CD4-positive, alpha-beta T cell treated with Interleukin-10 for 1 hour (primary cell): ENCODE measurements around the gene MOV10.

Source experiments
- DNase-seq: peaks from one replicate; pipeline ENCODE4 v3.0.0-alpha.2; 2020

MOV10 gene

GRCh38 chr1:112700290-112701226 is 26.1 kb downstream of the MOV10 start:
- DNase-seq = peak; percentile 76

GRCh38 chr1:112701227-112702066 is 27.0 kb downstream of the MOV10 start:
- no peak for DNase-seq

GRCh38 chr1:112702067-112702395 is 27.6 kb downstream of the MOV10 start:
- no peak for DNase-seq

GRCh38 chr1:112702420-112703261 is 28.2 kb downstream of the MOV10 start:
- DNase-seq = no peak

- no peak for DNase-seq
Observed at GRCh38 chr1:112703706-112704105, 29.2 kb downstream of the MOV10 start.

GRCh38 chr1:112704391-112704933 is 30.0 kb downstream of the MOV10 start:
- no peak for DNase-seq

- peak; percentile 64 for DNase-seq
Observed at GRCh38 chr1:112704934-112705627, 30.6 kb downstream of the MOV10 start.

- DNase-seq = peak; percentile 45
Observed at GRCh38 chr1:112706505-112707220, 32.2 kb downstream of the MOV10 start, which contains the start of gene RHOC. TSS of gene RHOC (minus strand) at chr1:112707127. CDS start at chr1:112703799, 3,328 bp downstream.

- DNase-seq = peak; percentile 70
Observed at GRCh38 chr1:112707221-112708001, 33.0 kb downstream of the MOV10 start.

GRCh38 chr1:112708002-112708448 is 33.6 kb downstream of the MOV10 start:
- no peak for DNase-seq

GRCh38 chr1:112708489-112708888 is 34.0 kb downstream of the MOV10 start:
- no peak for DNase-seq

GRCh38 chr1:112710159-112710558 is 35.7 kb downstream of the MOV10 start:
- no peak for DNase-seq

GRCh38 chr1:112710586-112710985 is 36.1 kb downstream of the MOV10 start:
- no peak for DNase-seq

GRCh38 chr1:112711041-112711440 is 36.6 kb downstream of the MOV10 start:
- no peak for DNase-seq

- DNase-seq = no peak
Observed at GRCh38 chr1:112711670-112712069, 37.2 kb downstream of the MOV10 start.

- no peak for DNase-seq
Observed at GRCh38 chr1:112712191-112712590, 37.7 kb downstream of the MOV10 start.

GRCh38 chr1:112712701-112713128 is 38.3 kb downstream of the MOV10 start:
- no peak for DNase-seq

GRCh38 chr1:112713466-112714312 is 39.2 kb downstream of the MOV10 start:
- DNase-seq = no peak
